GM21515 (cell line): ENCODE results near the gene ERMAP.

Experiments used
- ATAC-seq: cut with Tn5 transposase; IDR thresholded peaks from one replicate; pipeline ENCODE4 v1.9.1; 2021; ENCODE audit not compliant: unreplicated experiment

Gene ERMAP

GRCh38 chr1:42816585-42817439 is at the start of gene ERMAP, which contains the start of gene SVBP:
Gene ERMAP (plus strand): TSS chr1:42817122. CDS start chr1:42830449, 13,327 bp downstream.
Gene SVBP (minus strand): TSS chr1:42817397. CDS start chr1:42816544, 853 bp downstream.
- peak; percentile 81 for ATAC-seq

GRCh38 chr1:42767510-42768000 is 49.4 kb upstream of the ERMAP start:
- peak; percentile 20 for ATAC-seq

- ATAC-seq = no peak
These were observed 48.8 kb upstream of the ERMAP start for GRCh38 chr1:42768172-42768571.

GRCh38 chr1:42769811-42770210 is 47.1 kb upstream of the ERMAP start:
- no peak for ATAC-seq

GRCh38 chr1:42773420-42773819 is 43.5 kb upstream of the ERMAP start:
- no peak for ATAC-seq

GRCh38 chr1:42774928-42775526 is 41.9 kb upstream of the ERMAP start:
- no peak for ATAC-seq

GRCh38 chr1:42776502-42776901 is 40.4 kb upstream of the ERMAP start:
- no peak for ATAC-seq

- no peak for ATAC-seq
These were observed 39.1 kb upstream of the ERMAP start for GRCh38 chr1:42777852-42778251.

GRCh38 chr1:42779725-42780124 is 37.2 kb upstream of the ERMAP start:
- ATAC-seq = no peak

- ATAC-seq = no peak
These were observed 36.7 kb upstream of the ERMAP start for GRCh38 chr1:42780176-42780575.

- ATAC-seq = no peak
These were observed 33.8 kb upstream of the ERMAP start for GRCh38 chr1:42783092-42783491.

- no peak for ATAC-seq
These were observed 32.4 kb upstream of the ERMAP start for GRCh38 chr1:42784547-42784945.

- ATAC-seq = no peak
These were observed 31.8 kb upstream of the ERMAP start, which contains the start of gene TMEM269 for GRCh38 chr1:42784946-42785693. Gene TMEM269 (plus strand): TSS chr1:42784991. CDS start chr1:42789894, 4,903 bp downstream.

- no peak for ATAC-seq
These were observed 30.8 kb upstream of the ERMAP start for GRCh38 chr1:42786097-42786496.

GRCh38 chr1:42788021-42788420 is 28.9 kb upstream of the ERMAP start:
- no peak for ATAC-seq

- ATAC-seq = no peak
These were observed 23.1 kb upstream of the ERMAP start for GRCh38 chr1:42793824-42794223.

- no peak for ATAC-seq
These were observed 19.5 kb upstream of the ERMAP start for GRCh38 chr1:42797414-42797813.

GRCh38 chr1:42797979-42798378 is 18.9 kb upstream of the ERMAP start:
- ATAC-seq = no peak

GRCh38 chr1:42801832-42802473 is 15.0 kb upstream of the ERMAP start:
- ATAC-seq = no peak

- ATAC-seq = no peak
These were observed 10.8 kb upstream of the ERMAP start for GRCh38 chr1:42806171-42806570.

GRCh38 chr1:42806593-42806992 is 10.3 kb upstream of the ERMAP start:
- no peak for ATAC-seq
